Neutrophil (primary cell): ENCODE measurements around the gene KCTD12.

ENCODE experiments used
- H3K27ac ChIP-seq: fragments of 200-600 bp; sonication (generic); 2 replicates; pipeline ENCODE4 v1.5.1; 2016; ENCODE audit warnings: mild to moderate bottlenecking, moderate library complexity
- H3K27me3 ChIP-seq: fragments of 200-600 bp; sonication (generic); 2 replicates; pipeline ENCODE4 v1.6.0; 2016; ENCODE audit warnings: mild to moderate bottlenecking
- H3K36me3 ChIP-seq: fragments of 200-600 bp; sonication (generic); 2 replicates; pipeline ENCODE4 v1.5.1; 2017
- H3K4me1 ChIP-seq, 2 experiments: fragments of 200-600 bp in 1 of 2; sonication (generic) in 1 of 2; 1 replicate in 1 of 2; 2 replicates in 1 of 2; pipeline versions ENCODE4 v1.5.1 to v1.6.1; 2013 to 2016; ENCODE audit warnings: low read depth in 1 of 2, low read length in 1 of 2, mild to moderate bottlenecking in 1 of 2, moderate library complexity in 1 of 2; ENCODE audit not compliant: control insufficient read depth in 1 of 2, insufficient read depth in 1 of 2
- H3K4me3 ChIP-seq, 2 experiments: fragments of 200-600 bp in 1 of 2; sonication (generic) in 1 of 2; 1 replicate in 1 of 2; 2 replicates in 1 of 2; pipeline ENCODE4 v1.5.1; 2013 to 2016; ENCODE audit warnings: low read depth in 1 of 2, low read length in 1 of 2, mild to moderate bottlenecking in 1 of 2, moderate library complexity in 1 of 2
- H3K9me3 ChIP-seq: fragments of 200-600 bp; sonication (generic); 2 replicates; pipeline ENCODE4 v1.5.1; 2016
- CTCF ChIP-seq: fragments of 200-600 bp; sonication (generic); IDR thresholded peaks from 2 replicates; pipeline ENCODE4 v1.5.1; 2016; ENCODE audit warnings: antibody characterized with exemption

The KCTD12 gene

GRCh38 chr13:76894401-76895110 is 8.4 kb upstream of the KCTD12 start:
- H3K4me3 ChIP-seq, result no peak overlapping the region
- H3K27ac ChIP-seq, result peak overlapping the region; percentile 55
- no peak for TF ChIP-seq CTCF
- H3K36me3 ChIP-seq, result no peaks in the 10 kb centered on the region
- H3K9me3 ChIP-seq, result peaks cover 7% of the 10 kb centered on the region
- H3K4me1 ChIP-seq, result peaks cover 20 to 21% of the 10 kb centered on the region in 2 experiments
- H3K27me3 ChIP-seq, result peaks cover 40% of the 10 kb centered on the region

- Histone ChIP-seq H3K27me3 (peaks cover 59% of the 10 kb centered on the region), H3K27ac (no peak overlapping the region), H3K36me3 (no peaks in the 10 kb centered on the region), H3K4me3 (no peak overlapping the region), H3K4me1 (peaks cover 21% of the 10 kb centered on the region in 2 experiments), H3K9me3 (no peaks in the 10 kb centered on the region)
- no peak for TF ChIP-seq CTCF
Measured at GRCh38 chr13:76892488-76892887, 6.3 kb upstream of the KCTD12 start.

GRCh38 chr13:76890021-76890420 is 3.8 kb upstream of the KCTD12 start:
- peaks cover 20 to 23% of the 10 kb centered on the region in 2 experiments for H3K4me1 ChIP-seq
- no peak for TF ChIP-seq CTCF
- H3K4me3 ChIP-seq, result no peak overlapping the region
- no peaks in the 10 kb centered on the region for H3K9me3 ChIP-seq
- peaks cover 62% of the 10 kb centered on the region for H3K27me3 ChIP-seq
- H3K27ac ChIP-seq, result no peak overlapping the region
- H3K36me3 ChIP-seq, result no peaks in the 10 kb centered on the region

GRCh38 chr13:76889254-76889653 is 3.0 kb upstream of the KCTD12 start:
- Histone ChIP-seq H3K4me3 (no peak overlapping the region), H3K27me3 (peaks cover 62% of the 10 kb centered on the region), H3K4me1 (peaks cover 20 to 23% of the 10 kb centered on the region in 2 experiments), H3K27ac (no peak overlapping the region), H3K9me3 (no peaks in the 10 kb centered on the region), H3K36me3 (no peaks in the 10 kb centered on the region)
- TF ChIP-seq CTCF, result no peak

GRCh38 chr13:76888421-76888820 is 2.2 kb upstream of the KCTD12 start:
- Histone ChIP-seq H3K4me3 (no peak overlapping the region), H3K4me1 (peaks cover 23 to 26% of the 10 kb centered on the region in 2 experiments), H3K27me3 (peaks cover 61% of the 10 kb centered on the region), H3K27ac (no peak overlapping the region), H3K9me3 (no peaks in the 10 kb centered on the region), H3K36me3 (no peaks in the 10 kb centered on the region)
- TF ChIP-seq CTCF, result no peak
